WERI-Rb-1 (cell line): ENCODE results near the gene MYO7B.

Experiments used
- DNase-seq: peaks from one replicate; pipeline ENCODE4 v3.0.0-alpha.2; 2020
- H3K27ac ChIP-seq: fragments of 250-450 bp; sonication (Bioruptor Pico); 2 replicates; pipeline ENCODE4 v1.5.1; 2020; ENCODE audit warnings: mild to moderate bottlenecking, moderate library complexity
- H3K27me3 ChIP-seq: fragments of 250-450 bp; sonication (Bioruptor Pico); 2 replicates; pipeline ENCODE4 v1.5.1; 2021; ENCODE audit warnings: mild to moderate bottlenecking, low read depth, moderate library complexity; ENCODE audit not compliant: insufficient read depth, severe bottlenecking
- H3K36me3 ChIP-seq: fragments of 250-450 bp; sonication (Bioruptor Pico); 2 replicates; pipeline ENCODE4 v1.5.1; 2020; ENCODE audit warnings: mild to moderate bottlenecking, moderate library complexity
- H3K4me3 ChIP-seq: 2 replicates; pipeline ENCODE4 v1.5.1; 2011; ENCODE audit warnings: low read depth, mild to moderate bottlenecking, control low read depth, low read length
- H3K9me3 ChIP-seq: fragments of 250-450 bp; sonication (Bioruptor Pico); 2 replicates; pipeline ENCODE4 v1.5.1; 2021; ENCODE audit warnings: mild to moderate bottlenecking, moderate library complexity; ENCODE audit not compliant: severe bottlenecking
- CTCF ChIP-seq: IDR thresholded peaks from 2 replicates; pipeline ENCODE4 v1.5.1; 2011; ENCODE audit warnings: low read depth, mild to moderate bottlenecking, control low read depth, inconsistent platforms, low read length

Gene MYO7B

GRCh38 chr2:127634626-127635379, 99.3 kb downstream of the MYO7B start:
- Histone ChIP-seq H3K27ac (no peak overlapping the region), H3K36me3 (no peaks in the 10 kb centered on the region), H3K4me3 (no peak overlapping the region), H3K27me3 (no peaks in the 10 kb centered on the region), H3K9me3 (no peaks in the 10 kb centered on the region)
- no peak for DNase-seq
- no peak for TF ChIP-seq CTCF

- Histone ChIP-seq H3K27ac (no peak overlapping the region), H3K27me3 (no peaks in the 10 kb centered on the region), H3K9me3 (no peaks in the 10 kb centered on the region), H3K36me3 (no peaks in the 10 kb centered on the region), H3K4me3 (no peak overlapping the region)
- no peak for DNase-seq
- TF ChIP-seq CTCF = no peak; the same call in 1 of the 2 replicates
Observed at GRCh38 chr2:127635380-127636237, 100.1 kb downstream of the MYO7B start.

GRCh38 chr2:127636248-127637235, 101.1 kb downstream of the MYO7B start:
- Histone ChIP-seq H3K4me3 (no peak overlapping the region), H3K27ac (no peak overlapping the region), H3K9me3 (no peaks in the 10 kb centered on the region), H3K36me3 (no peaks in the 10 kb centered on the region), H3K27me3 (no peaks in the 10 kb centered on the region)
- no peak for DNase-seq
- no peak for TF ChIP-seq CTCF

GRCh38 chr2:127637236-127637630, 101.8 kb downstream of the MYO7B start:
- TF ChIP-seq CTCF = no peak
- no peak overlapping the region for H3K4me3 ChIP-seq
- DNase-seq = no peak
- H3K27ac ChIP-seq = no peak overlapping the region
- H3K27me3 ChIP-seq = no peaks in the 10 kb centered on the region
- H3K36me3 ChIP-seq = no peaks in the 10 kb centered on the region
- H3K9me3 ChIP-seq = no peaks in the 10 kb centered on the region

GRCh38 chr2:127637725-127638252, 102.3 kb downstream of the MYO7B start:
- no peak overlapping the region for H3K27ac ChIP-seq
- no peak for TF ChIP-seq CTCF
- H3K36me3 ChIP-seq = no peaks in the 10 kb centered on the region
- H3K27me3 ChIP-seq = no peaks in the 10 kb centered on the region
- DNase-seq = peak; percentile 50
- no peak overlapping the region for H3K4me3 ChIP-seq
- H3K9me3 ChIP-seq = no peaks in the 10 kb centered on the region
